Measurements from ENCODE around the gene PHACTR1. TPM values are rescaled to one million over a fixed set of nuclear protein-coding genes. Genes with fewer than 3 reads are reported as not detected.

PHACTR1 gene
- polyA plus RNA-seq, 2 of the 4 experiments (the other 2 are of a cell fraction), result not detected

- no peak for FAIRE-seq
- Histone ChIP-seq H3K27ac (no peak overlapping the region), H3K9me3 (no peaks in the 10 kb centered on the region), H3K4me3 (no peak overlapping the region), H3K4me2 (no peak overlapping the region), H3K4me1 (no peaks in the 10 kb centered on the region)
- ChIA-PET POLR2A (no interaction called here), CTCF (no interaction called here)
- ATAC-seq, result no peak
- WGBS (ENCODE audit: missing lambda C conversion rate), result 5% methylated on average over 5 of the region's 5 CpGs
- DNase-seq (ENCODE audit: low read depth in 1 of 2, low spot score in 1 of 2), result no peak
- no peak for TF ChIP-seq RARB (CRISPR knock-in tag; IDR thresholded peaks at IDR 0.05)
- TF ChIP-seq EHF (CRISPR knock-in tag; IDR thresholded peaks at IDR 0.05), result no peak
- TF ChIP-seq FOSL2 (IDR thresholded peaks at IDR 0.05), result no peak
- TF ChIP-seq FOSL2 (CRISPR knock-in tag; IDR thresholded peaks at IDR 0.05), result no peak
- no peak for TF ChIP-seq MAZ (IDR thresholded peaks at IDR 0.05; ENCODE audit: borderline replicate concordance, low read depth, low read length)
- TF ChIP-seq HOXA7 (CRISPR knock-in tag; IDR thresholded peaks at IDR 0.05), result no peak
- TF ChIP-seq BHLHE40 (IDR thresholded peaks at IDR 0.05; ENCODE audit: low read depth, low read length), result no peak
- TF ChIP-seq JUNB (IDR thresholded peaks at IDR 0.05), result no peak
- TF ChIP-seq CHD2 (IDR thresholded peaks at IDR 0.05; ENCODE audit: low read length, partially characterized antibody), result no peak
- no peak for TF ChIP-seq CTCF (IDR thresholded peaks at IDR 0.05)
- no peak for TF ChIP-seq PHF8 (IDR thresholded peaks at IDR 0.05; ENCODE audit: borderline replicate concordance, low read depth)
- no peak for TF ChIP-seq E2F6 (IDR thresholded peaks at IDR 0.05; ENCODE audit: borderline replicate concordance, low read depth)
- TF ChIP-seq FOSB (CRISPR knock-in tag; IDR thresholded peaks at IDR 0.05), result no peak
- TF ChIP-seq ATOH8 (CRISPR knock-in tag; IDR thresholded peaks at IDR 0.05; ENCODE audit: low read depth), result no peak
- no peak for TF ChIP-seq NR3C1 (IDR thresholded peaks at IDR 0.05)
- TF ChIP-seq CBX2 (IDR thresholded peaks at IDR 0.05; ENCODE audit: borderline replicate concordance, low read depth), result no peak
- no peak for TF ChIP-seq MAFK (IDR thresholded peaks at IDR 0.05; ENCODE audit: partially characterized antibody)
- no peak for TF ChIP-seq CHD4 (IDR thresholded peaks at IDR 0.05; ENCODE audit: borderline replicate concordance)
- TF ChIP-seq EHMT2 (IDR thresholded peaks at IDR 0.05; ENCODE audit: low read depth), result no peak
- TF ChIP-seq POLR2A (IDR thresholded peaks at IDR 0.05; ENCODE audit: low read length), result no peak
Observed at GRCh38 chr6:13026557-13026956, 310.0 kb downstream of the PHACTR1 start.

- H3K9me3 ChIP-seq, result no peaks in the 10 kb centered on the region
- DNase-seq (ENCODE audit: low read depth in 1 of 2, low spot score in 1 of 2), result no peak
- no peaks in the 10 kb centered on the region for H3K4me1 ChIP-seq
- CTCF ChIA-PET, result interaction anchor here (0.5 kb wide), 1 partner anchor 48 kb away, joined by 4 read pairs; no protein-coding TSS in a partner anchor
- 0% methylated on average over 2 of the region's 2 CpGs for WGBS (ENCODE audit: missing lambda C conversion rate)
- no peak overlapping the region for H3K4me3 ChIP-seq
- FAIRE-seq, result no peak
- H3K4me2 ChIP-seq, result no peak overlapping the region
- POLR2A ChIA-PET, result no interaction called here
- ATAC-seq, result no peak
- H3K27ac ChIP-seq, result no peak overlapping the region
- no peak for TF ChIP-seq TFCP2L1 (CRISPR knock-in tag; IDR thresholded peaks at IDR 0.05)
- TF ChIP-seq HOXA7 (CRISPR knock-in tag; IDR thresholded peaks at IDR 0.05), result no peak
- no peak for TF ChIP-seq CBX8 (IDR thresholded peaks at IDR 0.05)
- no peak for TF ChIP-seq E2F6 (IDR thresholded peaks at IDR 0.05; ENCODE audit: borderline replicate concordance, low read depth)
- TF ChIP-seq RCOR1 (IDR thresholded peaks at IDR 0.05; ENCODE audit: low read depth, low read length), result no peak
- no peak for TF ChIP-seq RFX5 (IDR thresholded peaks at IDR 0.05)
- TF ChIP-seq JUN (IDR thresholded peaks at IDR 0.05), result no peak
- no peak for TF ChIP-seq POLR2AphosphoS2 (conservative IDR thresholded peaks at IDR 0.05; ENCODE audit: low read length)
- TF ChIP-seq ZC3H11A (IDR thresholded peaks at IDR 0.05), result no peak
- TF ChIP-seq REST (IDR thresholded peaks at IDR 0.05), result no peak
- no peak for TF ChIP-seq HES2 (IDR thresholded peaks at IDR 0.05)
- no peak for TF ChIP-seq USF2 (IDR thresholded peaks at IDR 0.05)
- no peak for TF ChIP-seq JUNB (IDR thresholded peaks at IDR 0.05)
- no peak for TF ChIP-seq EP300 (IDR thresholded peaks at IDR 0.05)
Observed at GRCh38 chr6:13027207-13027606, 310.6 kb downstream of the PHACTR1 start.

All from A549 (cell line).